BE2C (cell line): ENCODE measurements around the gene HS3ST3B1.

Experiments used
- DNase-seq: peaks from one replicate; pipeline ENCODE4 v3.0.0-alpha.2; 2020
- H3K27me3 ChIP-seq: fragments of 250-450 bp; sonication (Bioruptor Pico); 2 replicates; pipeline ENCODE4 v1.5.1; 2020; ENCODE audit warnings: mild to moderate bottlenecking
- H3K36me3 ChIP-seq: fragments of 250-450 bp; sonication (Bioruptor Pico); 2 replicates; pipeline ENCODE4 v1.5.1; 2020; ENCODE audit warnings: mild to moderate bottlenecking
- H3K4me1 ChIP-seq: fragments of 250-450 bp; sonication (Bioruptor Pico); 2 replicates; pipeline ENCODE4 v1.5.1; 2020
- H3K4me3 ChIP-seq: 2 replicates; pipeline ENCODE4 v1.5.1; 2011; ENCODE audit warnings: low read depth, low read length
- H3K9me3 ChIP-seq: fragments of 250-450 bp; sonication (Bioruptor Pico); 2 replicates; pipeline ENCODE4 v1.5.1; 2020
- TF ChIP-seq, protein P1 (sequence below): IDR thresholded peaks from 2 replicates; pipeline ENCODE4 v1.5.1; 2012; ENCODE audit warnings: mild to moderate bottlenecking, low read depth, low read length

HS3ST3B1 gene

GRCh38 chr17:14302091-14302430, 1.2 kb downstream of the HS3ST3B1 start:
- Histone ChIP-seq H3K36me3 (no peaks in the 10 kb centered on the region), H3K4me3 (peak overlapping the region; percentile 31), H3K4me1 (no peaks in the 10 kb centered on the region), H3K9me3 (no peaks in the 10 kb centered on the region), H3K27me3 (peaks cover 77% of the 10 kb centered on the region)
- no peak for DNase-seq
- TF ChIP-seq, protein P1, sequence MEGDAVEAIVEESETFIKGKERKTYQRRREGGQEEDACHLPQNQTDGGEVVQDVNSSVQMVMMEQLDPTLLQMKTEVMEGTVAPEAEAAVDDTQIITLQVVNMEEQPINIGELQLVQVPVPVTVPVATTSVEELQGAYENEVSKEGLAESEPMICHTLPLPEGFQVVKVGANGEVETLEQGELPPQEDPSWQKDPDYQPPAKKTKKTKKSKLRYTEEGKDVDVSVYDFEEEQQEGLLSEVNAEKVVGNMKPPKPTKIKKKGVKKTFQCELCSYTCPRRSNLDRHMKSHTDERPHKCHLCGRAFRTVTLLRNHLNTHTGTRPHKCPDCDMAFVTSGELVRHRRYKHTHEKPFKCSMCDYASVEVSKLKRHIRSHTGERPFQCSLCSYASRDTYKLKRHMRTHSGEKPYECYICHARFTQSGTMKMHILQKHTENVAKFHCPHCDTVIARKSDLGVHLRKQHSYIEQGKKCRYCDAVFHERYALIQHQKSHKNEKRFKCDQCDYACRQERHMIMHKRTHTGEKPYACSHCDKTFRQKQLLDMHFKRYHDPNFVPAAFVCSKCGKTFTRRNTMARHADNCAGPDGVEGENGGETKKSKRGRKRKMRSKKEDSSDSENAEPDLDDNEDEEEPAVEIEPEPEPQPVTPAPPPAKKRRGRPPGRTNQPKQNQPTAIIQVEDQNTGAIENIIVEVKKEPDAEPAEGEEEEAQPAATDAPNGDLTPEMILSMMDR: no peak

- DNase-seq: peak; percentile 73
- Histone ChIP-seq H3K9me3 (no peaks in the 10 kb centered on the region), H3K27me3 (peaks cover 72% of the 10 kb centered on the region), H3K4me3 (peak overlapping the region; percentile 31), H3K36me3 (no peaks in the 10 kb centered on the region), H3K4me1 (no peaks in the 10 kb centered on the region)
- TF ChIP-seq, protein P1: peak; percentile 47
Measured at GRCh38 chr17:14302431-14303099, 1.7 kb downstream of the HS3ST3B1 start.

GRCh38 chr17:14303343-14304221, 2.7 kb downstream of the HS3ST3B1 start:
- Histone ChIP-seq H3K4me3 (no peak overlapping the region), H3K27me3 (peaks cover 62% of the 10 kb centered on the region), H3K9me3 (no peaks in the 10 kb centered on the region), H3K4me1 (no peaks in the 10 kb centered on the region), H3K36me3 (no peaks in the 10 kb centered on the region)
- TF ChIP-seq, protein P1: no peak
- DNase-seq: no peak

DNA sequence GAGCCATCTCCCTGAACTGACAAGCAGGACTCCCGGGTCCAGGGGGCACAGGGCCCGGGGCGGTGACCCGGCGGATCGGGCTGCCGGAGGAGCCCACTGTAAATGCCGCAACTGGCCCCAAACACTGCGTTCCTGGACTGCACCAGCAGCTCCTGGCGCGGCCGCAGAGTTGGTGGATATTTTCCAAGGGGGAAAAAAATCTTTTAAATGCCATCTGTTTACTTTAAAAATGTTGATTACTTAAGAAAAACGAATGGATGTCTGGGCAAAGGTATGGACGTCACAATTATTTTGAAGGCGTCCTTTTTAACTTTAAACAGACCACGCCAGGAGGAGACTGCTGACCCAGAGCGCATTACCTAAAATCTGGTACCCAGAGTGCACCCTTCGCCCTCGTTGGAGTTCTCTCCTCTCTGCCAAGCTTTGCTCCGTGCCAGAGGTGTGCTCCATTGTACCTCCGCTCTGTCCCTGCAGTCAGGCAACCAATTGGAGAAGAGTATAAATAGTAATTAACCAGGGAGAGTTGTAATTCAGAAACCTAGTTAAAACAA, 3.4 kb downstream of the HS3ST3B1 start:
- Histone ChIP-seq H3K27me3 (peaks cover 55% of the 10 kb centered on the region), H3K4me3 (no peak overlapping the region), H3K9me3 (no peaks in the 10 kb centered on the region), H3K36me3 (no peaks in the 10 kb centered on the region), H3K4me1 (no peaks in the 10 kb centered on the region)
- TF ChIP-seq, protein P1: no peak
- DNase-seq: no peak

DNA sequence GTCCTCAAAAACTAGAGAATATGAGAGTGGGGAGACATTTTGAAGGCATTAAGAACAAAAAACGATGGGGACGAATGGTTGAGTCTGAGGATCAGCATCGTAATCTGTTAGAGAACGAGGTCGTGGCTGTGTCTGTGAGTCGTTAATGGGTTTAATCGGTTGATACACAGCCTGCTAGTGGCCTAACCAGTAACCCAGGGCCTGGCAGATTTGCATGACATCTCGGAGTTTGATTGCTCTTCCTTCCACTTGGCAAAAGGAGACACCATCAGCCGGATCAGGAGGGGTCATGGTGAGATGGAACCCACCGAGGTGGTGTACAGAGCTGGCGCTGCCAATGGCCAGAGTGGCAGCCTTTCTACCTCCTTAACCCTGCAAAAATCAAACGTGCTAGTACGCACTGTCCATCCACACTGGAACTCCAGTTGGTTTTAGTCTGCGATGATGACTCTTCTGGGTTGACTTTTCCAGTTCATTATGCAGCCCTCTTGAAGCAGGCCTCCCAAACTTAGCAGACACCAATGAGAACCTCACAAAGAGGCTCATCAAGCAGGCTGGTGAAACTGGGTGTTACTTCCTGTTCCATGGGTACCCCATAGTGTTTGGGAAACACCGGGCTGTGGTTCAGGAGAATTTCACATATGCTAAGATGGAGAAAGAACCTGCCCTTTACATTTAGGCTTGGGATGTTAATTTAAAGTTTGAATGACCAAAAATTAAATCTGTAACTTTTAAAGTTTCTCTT, 4.1 kb downstream of the HS3ST3B1 start:
- H3K4me1 ChIP-seq: no peaks in the 10 kb centered on the region
- DNase-seq: no peak
- peaks cover 48% of the 10 kb centered on the region for H3K27me3 ChIP-seq
- TF ChIP-seq, protein P1: no peak
- no peaks in the 10 kb centered on the region for H3K9me3 ChIP-seq
- H3K36me3 ChIP-seq: no peaks in the 10 kb centered on the region
- H3K4me3 ChIP-seq: no peak overlapping the region
